Endothelial cell of umbilical vein (primary cell): ENCODE data around the gene ZNF587. TPM values are rescaled to one million over a fixed set of nuclear protein-coding genes. Genes with fewer than 3 reads are reported as not detected.

Source experiments
- BruUV-seq: library from RNA; stranded (reverse); fragments of 400-500 nt; replicated peaks from 2 replicates; lab custom pipeline; 2021; lab: Mats Ljungman, UMichigan
- CTCF ChIA-PET: fragments of 300-600, 350-600 bp; sonication (Branson Sonifier 250); formaldehyde crosslinking; loops from one replicate; lab custom pipeline; 2021; ENCODE audit warnings: antibody characterized with exemption, inconsistent platforms; lab: Charles Lee
- POLR2A ChIA-PET: fragments of 300-600, 350-600 bp; sonication (Branson Sonifier 250); formaldehyde crosslinking; loops from one replicate; lab custom pipeline; 2021; ENCODE audit warnings: antibody characterized with exemption, inconsistent platforms; lab: Charles Lee
- DNase-seq: peaks from one replicate; pipeline ENCODE4 v3.0.0-alpha.2; 2011; ENCODE audit warnings: low read depth, low spot score
- FAIRE-seq: peaks from 2 replicates; lab custom pipeline; 2011; peaks lifted over from hg19 to GRCh38; lab: Jason Lieb, UNC
- H2AFZ ChIP-seq: 2 replicates; pipeline ENCODE4 v1.6.0; 2012; ENCODE audit warnings: low read depth, low read length, control low read depth, inconsistent platforms
- H3K27ac ChIP-seq: 2 replicates; pipeline ENCODE4 v1.5.1; 2011; ENCODE audit warnings: low read depth, mild to moderate bottlenecking, control low read depth, low read length, moderate library complexity; ENCODE audit not compliant: insufficient read depth
- H3K27me3 ChIP-seq, 2 experiments: 2 replicates each; pipeline versions ENCODE4 v1.6.0 to v1.6.1; 2011; ENCODE audit warnings: low read length in 2 of 2, mixed read lengths in 1 of 2; ENCODE audit not compliant: control insufficient read depth in 2 of 2, insufficient read depth in 2 of 2
- H3K36me3 ChIP-seq, 2 experiments: 2 replicates in 1 of 2; 3 replicates in 1 of 2; pipeline ENCODE4 v1.5.1; 2011; ENCODE audit warnings: low read length in 2 of 2, mild to moderate bottlenecking in 1 of 2, moderate library complexity in 1 of 2; ENCODE audit not compliant: control insufficient read depth in 2 of 2, insufficient read depth in 2 of 2; ENCODE audit errors: extremely low read depth in 1 of 2
- H3K4me1 ChIP-seq: 3 replicates; pipeline ENCODE4 v1.5.1; 2011; ENCODE audit warnings: mild to moderate bottlenecking, low read length; ENCODE audit not compliant: control insufficient read depth, insufficient read depth; ENCODE audit errors: extremely low read depth
- H3K4me2 ChIP-seq: 2 replicates; pipeline ENCODE4 v1.6.1; 2011; ENCODE audit warnings: low read length, control low read depth, mixed read lengths; ENCODE audit not compliant: insufficient read depth
- H3K4me3 ChIP-seq, 3 experiments: fragments of 200-600 bp in 1 of 3; sonication (generic), shearing (Covaris generic) in 1 of 3; replicated peaks in 1 of 3; 2 replicates each; pipeline ENCODE4 v1.5.1; 2011 to 2016; ENCODE audit warnings: control low read depth in 3 of 3, low read length in 3 of 3, mild to moderate bottlenecking in 2 of 3, inconsistent platforms in 1 of 3, low read depth in 1 of 3, moderate library complexity in 1 of 3; ENCODE audit not compliant: insufficient read depth in 1 of 3
- H3K79me2 ChIP-seq: 2 replicates; pipeline ENCODE4 v1.6.0; 2012; ENCODE audit warnings: low read length, inconsistent platforms; ENCODE audit not compliant: control insufficient read depth, insufficient read depth
- H3K9ac ChIP-seq: replicated peaks from 2 replicates; pipeline ENCODE3; 2011; ENCODE audit warnings: low read length, control low read depth; ENCODE audit not compliant: insufficient read depth; ENCODE audit errors: extremely low read depth
- H3K9me1 ChIP-seq: replicated peaks from 3 replicates; pipeline ENCODE4 v1.6.0; 2011; ENCODE audit warnings: mild to moderate bottlenecking, low read length; ENCODE audit not compliant: control insufficient read depth, insufficient read depth; ENCODE audit errors: extremely low read depth
- H3K9me3 ChIP-seq: replicated peaks from 2 replicates; pipeline ENCODE4 v1.5.1; 2012; ENCODE audit warnings: low read length, inconsistent platforms; ENCODE audit not compliant: control insufficient read depth, insufficient read depth
- H4K20me1 ChIP-seq: replicated peaks from 2 replicates; pipeline ENCODE3; 2011; ENCODE audit warnings: mild to moderate bottlenecking, low read length; ENCODE audit not compliant: control insufficient read depth, insufficient read depth; ENCODE audit errors: extremely low read depth
- CTCF ChIP-seq, 2 donors: IDR thresholded peaks; 1 replicate in 1 of 2; 2 replicates in 1 of 2; pipeline ENCODE4 v1.5.1; 2011; ENCODE audit warnings: low read length in 2 of 2, mild to moderate bottlenecking in 2 of 2, moderate library complexity in 2 of 2, control low read depth in 1 of 2, inconsistent platforms in 1 of 2, low read depth in 1 of 2; ENCODE audit not compliant: insufficient read depth in 1 of 2; ENCODE audit errors: extremely low read depth in 1 of 2
- EZH2 ChIP-seq: IDR thresholded peaks from 2 replicates; pipeline ENCODE4 v1.6.1; 2012; ENCODE audit warnings: borderline replicate concordance, low read depth, mild to moderate bottlenecking, moderate library complexity, low read length, inconsistent platforms; ENCODE audit not compliant: severe bottlenecking
- FOS ChIP-seq: IDR thresholded peaks from 2 replicates; pipeline ENCODE4 v1.6.1; 2011; ENCODE audit warnings: mild to moderate bottlenecking, low read length, moderate library complexity, borderline replicate concordance; ENCODE audit not compliant: insufficient read depth
- GATA2 ChIP-seq: IDR thresholded peaks from 2 replicates; pipeline ENCODE4 v1.7.0; 2011; ENCODE audit warnings: low read depth, mild to moderate bottlenecking, moderate library complexity, mixed read lengths, low read length; ENCODE audit not compliant: insufficient read length, insufficient read depth
- JUN ChIP-seq: IDR thresholded peaks from 2 replicates; pipeline ENCODE4 v1.6.1; 2011; ENCODE audit warnings: borderline replicate concordance, low read depth; ENCODE audit not compliant: insufficient read length, insufficient read depth
- MYC ChIP-seq: IDR thresholded peaks from one replicate; pipeline ENCODE4 v1.6.1; 2011; ENCODE audit warnings: mild to moderate bottlenecking, low read depth, low read length
- POLR2A ChIP-seq: IDR thresholded peaks from 2 replicates; pipeline ENCODE4 v1.6.1; 2012; ENCODE audit warnings: low read depth, mild to moderate bottlenecking, control low read depth, low read length
- POLR2AphosphoS5 ChIP-seq: IDR thresholded peaks from 2 replicates; pipeline ENCODE4 v1.6.1; 2012; ENCODE audit warnings: low read depth, mild to moderate bottlenecking, control low read depth, low read length, moderate library complexity; ENCODE audit not compliant: insufficient read depth
- dilution Hi-C: fragments of 300-500 bp; cut with MboI; formaldehyde crosslinking; loops from one replicate; pipeline ENCODE4 v1.15.0; 2019; ENCODE audit warnings: low sequenced_read_pairs; ENCODE audit not compliant: extremely low pct_ligation_motif_present
- intact Hi-C: fragments of 100-400 bp; cut with micrococcal nuclease; formaldehyde crosslinking; loops from one replicate; pipeline ENCODE4 v1.10.0; 2022
- polyA plus RNA-seq, 4 experiments: library from polyadenylated mRNA; depleted of rRNA in 3 of 4; stranded (reverse) in 3 of 4; unstranded in 1 of 4; fragments of >200 nt; gene quantifications; 2 replicates each; pipeline versions ENCODE4 v1.2.1 to v1.2.3, GENCODE V29; 2011 to 2012; ENCODE audit warnings: missing spikeins in 1 of 4
- total RNA-seq: library from RNA; stranded (reverse); gene quantifications from 2 replicates; pipeline ENCODE4 v1.2.3, GENCODE V29; 2021
- TF ChIP-seq, protein P1 (sequence below): IDR thresholded peaks from 2 replicates; pipeline ENCODE4 v1.6.1; 2011; ENCODE audit not compliant: insufficient read depth, insufficient read length

Gene ZNF587
- total and polyA plus RNA-seq, 2 donors (not counting 3 experiments of a cell fraction or from before 2014, with no cell fraction given), result 13.1 to 44.0 TPM

DNA sequence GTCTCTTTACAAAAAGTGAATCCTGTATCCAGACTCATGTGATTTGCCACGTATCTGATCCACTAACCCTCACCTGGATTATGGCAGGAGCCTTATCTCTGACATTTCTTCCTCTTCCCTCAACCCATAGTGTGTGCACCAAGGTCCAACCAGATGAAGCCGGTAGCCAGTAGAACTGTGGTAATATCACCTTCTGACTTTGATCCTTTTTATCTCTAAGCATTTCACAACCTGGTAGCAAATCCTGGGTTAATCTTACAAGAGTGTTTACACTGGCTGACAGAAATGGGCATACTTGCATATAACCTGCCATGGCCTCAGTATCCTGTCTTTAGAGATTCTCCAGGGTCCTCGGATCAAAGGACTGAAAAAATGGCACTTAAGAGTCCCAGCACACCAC, 64.9 kb downstream of the ZNF587 start:
- no peak overlapping the region for H2AFZ ChIP-seq
- no peak overlapping the region for H3K9ac ChIP-seq
- no TSS peak for BruUV-seq
- H3K36me3 ChIP-seq, result peaks cover 0 to 2% of the 10 kb centered on the region in 2 experiments
- DNase-seq (no peak), FAIRE-seq (no peak)
- no peaks in the 10 kb centered on the region for H3K27me3 ChIP-seq
- ChIA-PET CTCF (no interaction called here), POLR2A (no interaction called here)
- H3K79me2 ChIP-seq, result peaks cover 11% of the 10 kb centered on the region
- intact Hi-C loops, result no loop called here
- H3K9me1 ChIP-seq, result no peaks in the 10 kb centered on the region
- H3K4me3 ChIP-seq, result no peak overlapping the region
- peaks cover 5% of the 10 kb centered on the region for H3K4me1 ChIP-seq
- H3K4me2 ChIP-seq, result no peak overlapping the region
- H3K27ac ChIP-seq, result no peak overlapping the region
- dilution Hi-C loops, result no loop called here
- no peaks in the 10 kb centered on the region for H4K20me1 ChIP-seq
- TF ChIP-seq GATA2 (no peak), JUN (no peak), POLR2A (no peak), CTCF (IDR thresholded peaks at IDR 0.05; ENCODE audit: extremely low read depth in 1 of 2, insufficient read depth in 1 of 2, low read depth in 1 of 2, low read length in 2 of 2) (no peak), POLR2AphosphoS5 (no peak), MYC (no peak), EZH2 (no peak), FOS (no peak)
- TF ChIP-seq, protein P1, sequence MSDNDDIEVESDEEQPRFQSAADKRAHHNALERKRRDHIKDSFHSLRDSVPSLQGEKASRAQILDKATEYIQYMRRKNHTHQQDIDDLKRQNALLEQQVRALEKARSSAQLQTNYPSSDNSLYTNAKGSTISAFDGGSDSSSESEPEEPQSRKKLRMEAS, result no peak
- peaks cover 2% of the 10 kb centered on the region for H3K9me3 ChIP-seq

Other genes with a start within 250 kb of the ZNF587 start
- 4.0 TPM in 2 replicates for gene ZNF530, start 250.0 kb upstream of the ZNF587 start, total RNA-seq
- 1.5 and 1.7 TPM in 2 replicates for gene ZNF530, start 250.0 kb upstream of the ZNF587 start, polyA plus RNA-seq
- gene ZNF134, start 235.6 kb upstream of the ZNF587 start, total RNA-seq, result 11.1 and 12.3 TPM in 2 replicates
- 3.5 and 6.4 TPM in 2 replicates for gene ZNF134, start 235.6 kb upstream of the ZNF587 start, polyA plus RNA-seq
- 8.6 and 9.4 TPM in 2 replicates for gene ZNF211, start 216.7 kb upstream of the ZNF587 start, total RNA-seq
- 4.7 and 6.3 TPM in 2 replicates for gene ZNF211, start 216.7 kb upstream of the ZNF587 start, polyA plus RNA-seq
- gene ZSCAN4, start 180.9 kb upstream of the ZNF587 start, total RNA-seq, result not detected in 2 replicates
- not detected in 2 replicates for gene ZSCAN4, start 180.9 kb upstream of the ZNF587 start, polyA plus RNA-seq
- 5.6 and 6.1 TPM in 2 replicates for gene ZNF551, start 167.9 kb upstream of the ZNF587 start, total RNA-seq
- 2.6 and 2.7 TPM in 2 replicates for gene ZNF551, start 167.9 kb upstream of the ZNF587 start, polyA plus RNA-seq
- gene ZNF154, start 140.7 kb upstream of the ZNF587 start, total RNA-seq, result 0.81 and 2.0 TPM in 2 replicates
- gene ZNF154, start 140.7 kb upstream of the ZNF587 start, polyA plus RNA-seq, result 1.1 and 1.3 TPM in 2 replicates
- gene ZNF671, start 122.2 kb upstream of the ZNF587 start, total RNA-seq, result 2.3 and 2.7 TPM in 2 replicates
- gene ZNF671, start 122.2 kb upstream of the ZNF587 start, polyA plus RNA-seq, result 2.6 and 4.1 TPM in 2 replicates
- 12.1 and 13.1 TPM in 2 replicates for gene ZNF776, start 103.0 kb upstream of the ZNF587 start, total RNA-seq
- gene ZNF776, start 103.0 kb upstream of the ZNF587 start, polyA plus RNA-seq, result 5.0 and 5.7 TPM in 2 replicates
- 12.6 and 14.7 TPM in 2 replicates for gene ZNF586, start 80.2 kb upstream of the ZNF587 start, total RNA-seq
- 4.8 and 6.0 TPM in 2 replicates for gene ZNF586, start 80.2 kb upstream of the ZNF587 start, polyA plus RNA-seq
- 6.1 and 6.5 TPM in 2 replicates for gene ZNF552, start 34.9 kb upstream of the ZNF587 start, total RNA-seq
- gene ZNF552, start 34.9 kb upstream of the ZNF587 start, polyA plus RNA-seq, result 3.0 and 3.3 TPM in 2 replicates
- gene ZNF587B, start 19.6 kb upstream of the ZNF587 start, total RNA-seq, result 15.6 and 16.3 TPM in 2 replicates
- 2.8 and 3.2 TPM in 2 replicates for gene ZNF587B, start 19.6 kb upstream of the ZNF587 start, polyA plus RNA-seq
- 3.8 and 7.9 TPM in 2 replicates for gene ZNF814, start 39.2 kb downstream of the ZNF587 start, total RNA-seq
- 3.3 and 5.7 TPM in 2 replicates for gene ZNF814, start 39.2 kb downstream of the ZNF587 start, polyA plus RNA-seq
- 10.6 and 17.8 TPM in 2 replicates for gene ZNF417, start 66.7 kb downstream of the ZNF587 start, total RNA-seq
- gene ZNF417, start 66.7 kb downstream of the ZNF587 start, polyA plus RNA-seq, result 2.1 and 3.1 TPM in 2 replicates
- 3.5 and 5.4 TPM in 2 replicates for gene ZNF418, start 85.5 kb downstream of the ZNF587 start, total RNA-seq
- gene ZNF418, start 85.5 kb downstream of the ZNF587 start, polyA plus RNA-seq, result 0.97 and 1.7 TPM in 2 replicates
- gene ZNF256, start 97.8 kb downstream of the ZNF587 start, total RNA-seq, result 3.7 and 4.0 TPM in 2 replicates
- gene ZNF256, start 97.8 kb downstream of the ZNF587 start, polyA plus RNA-seq, result 1.5 and 1.9 TPM in 2 replicates
- 0.37 and 0.64 TPM in 2 replicates for gene C19orf18, start 124.7 kb downstream of the ZNF587 start, total RNA-seq
- gene C19orf18, start 124.7 kb downstream of the ZNF587 start, polyA plus RNA-seq, result 0.08 TPM in 1 of 2 replicates, not detected in the other
- gene ZNF606, start 153.0 kb downstream of the ZNF587 start, total RNA-seq, result 7.8 and 10.8 TPM in 2 replicates
- gene ZNF606, start 153.0 kb downstream of the ZNF587 start, polyA plus RNA-seq, result 4.6 TPM in 2 replicates
- not detected in 2 replicates for gene ZSCAN1, start 184.2 kb downstream of the ZNF587 start, total RNA-seq
- gene ZSCAN1, start 184.2 kb downstream of the ZNF587 start, polyA plus RNA-seq, result 0.10 TPM in 1 of 2 replicates, not detected in the other
- 0.14 and 1.2 TPM in 2 replicates for gene ZNF135, start 209.4 kb downstream of the ZNF587 start, total RNA-seq
- gene ZNF135, start 209.4 kb downstream of the ZNF587 start, polyA plus RNA-seq, result 1.5 TPM in 2 replicates
- gene ZSCAN18, start 248.4 kb downstream of the ZNF587 start, total RNA-seq, result 9.4 and 15.8 TPM in 2 replicates
- gene ZSCAN18, start 248.4 kb downstream of the ZNF587 start, polyA plus RNA-seq, result 17.3 and 19.5 TPM in 2 replicates